Measurements from ENCODE around the gene VAMP2. TPM values are rescaled to one million over a fixed set of nuclear protein-coding genes. Genes with fewer than 3 reads are reported as not detected.
A peak's percentile ranks its signal among the peaks of the same experiment; 100 is the strongest.

VAMP2 gene
- total RNA-seq, 1 donor from 2014 or later = 2.6 TPM

DNA sequence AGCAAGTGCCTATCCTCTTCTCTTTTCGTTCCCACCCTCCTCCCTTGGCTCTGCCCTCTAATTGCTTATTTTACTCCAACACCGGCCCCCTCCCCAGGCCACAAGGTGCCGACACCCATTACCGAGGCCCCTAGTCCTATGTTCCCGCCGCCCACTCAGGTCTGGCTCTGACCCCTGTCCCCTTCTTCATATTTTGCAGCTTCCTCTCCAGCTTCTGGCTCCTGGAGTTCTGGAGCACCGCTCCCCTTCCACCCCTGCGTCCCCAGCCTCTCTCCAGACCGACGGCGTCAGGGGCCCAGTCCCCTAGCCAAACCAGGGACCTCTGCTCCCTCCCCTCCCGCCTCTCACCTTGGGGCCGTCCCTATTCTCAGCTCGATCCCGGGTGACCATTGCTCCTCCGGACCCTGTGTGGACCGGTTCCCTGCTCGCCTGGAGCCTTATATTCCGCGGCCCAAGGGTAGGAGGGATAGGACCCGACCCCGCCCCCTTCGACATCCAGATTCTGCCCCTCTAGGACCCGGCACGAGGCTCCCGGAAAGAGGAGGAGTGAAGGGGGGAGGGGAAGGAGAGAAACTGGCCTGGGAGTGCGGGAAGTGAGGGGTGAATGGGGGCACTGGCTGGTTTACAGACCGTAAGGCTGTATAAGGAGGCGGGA, 38.9 kb downstream of the VAMP2 start, which contains the start of gene HES7:
TSS of gene HES7 (minus strand) at position 412 of the 655 bp plus-strand sequence. CDS start at position 390, 22 bp downstream.
- DNase-seq (ENCODE audit: low spot score) = peak; percentile 48

DNA sequence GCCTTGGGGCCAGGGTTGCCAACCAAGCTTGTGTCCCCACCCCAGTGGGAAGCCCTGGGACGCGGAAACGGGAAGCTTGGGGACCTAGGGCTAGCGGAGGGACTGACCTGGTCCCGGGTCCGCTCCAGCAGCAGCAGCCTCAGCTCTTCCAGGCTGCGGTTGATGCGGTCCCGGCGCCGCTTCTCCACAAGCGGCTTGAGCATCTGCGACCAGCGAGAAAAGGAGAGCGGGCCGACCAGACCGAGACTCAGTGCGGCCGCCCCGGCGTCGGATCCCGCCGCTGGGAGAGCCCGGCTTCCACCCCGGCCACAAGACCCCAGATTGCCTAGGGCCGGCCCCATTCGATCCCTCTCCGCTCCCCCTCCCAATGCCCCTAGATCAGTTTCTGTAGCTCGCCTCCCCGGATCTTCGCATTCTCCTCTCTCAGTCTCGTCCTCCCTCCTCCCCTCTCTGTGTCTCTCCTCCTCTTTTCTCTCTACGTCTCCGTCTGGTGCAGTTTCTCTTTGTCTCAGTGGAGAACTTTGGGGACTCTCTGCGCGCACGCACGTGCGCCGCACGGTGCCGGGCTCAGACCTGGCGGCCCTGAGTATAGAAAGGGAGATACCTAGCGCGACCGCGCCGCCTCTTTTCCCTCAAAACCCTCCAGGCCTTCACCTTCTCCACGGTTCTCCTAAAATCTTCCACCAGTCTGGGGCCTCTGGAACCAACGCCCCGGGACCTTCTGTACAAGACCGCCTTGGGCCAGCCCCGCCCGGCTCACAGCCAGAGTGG, 39.6 kb downstream of the VAMP2 start:
- DNase-seq (ENCODE audit: low spot score) = peak; percentile 22

DNA sequence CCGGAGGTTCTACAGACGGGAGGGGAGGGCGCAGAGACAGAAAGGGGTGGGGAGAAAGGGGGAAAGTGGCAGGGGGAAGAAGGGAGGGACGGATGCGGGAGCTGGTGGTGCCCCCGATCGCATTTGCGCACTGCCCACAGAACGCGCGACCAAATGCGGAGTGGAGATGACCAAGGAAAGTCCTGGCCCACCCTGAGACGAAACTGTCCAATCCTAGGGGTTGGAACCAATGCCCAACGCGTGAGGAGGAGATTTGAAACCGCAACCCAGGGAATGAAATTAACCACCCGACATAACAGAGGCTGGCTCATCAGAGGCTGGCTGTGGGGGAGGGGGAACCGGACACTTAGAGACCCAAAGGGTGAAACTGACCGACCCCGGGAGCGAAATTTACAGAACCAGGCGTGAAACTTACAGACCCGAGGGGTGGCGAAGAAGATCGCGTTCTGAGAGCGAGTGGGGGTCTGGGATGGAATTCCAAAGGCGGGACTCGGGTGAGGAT, 40.3 kb downstream of the VAMP2 start:
- DNase-seq (ENCODE audit: low spot score) = no peak

DNA sequence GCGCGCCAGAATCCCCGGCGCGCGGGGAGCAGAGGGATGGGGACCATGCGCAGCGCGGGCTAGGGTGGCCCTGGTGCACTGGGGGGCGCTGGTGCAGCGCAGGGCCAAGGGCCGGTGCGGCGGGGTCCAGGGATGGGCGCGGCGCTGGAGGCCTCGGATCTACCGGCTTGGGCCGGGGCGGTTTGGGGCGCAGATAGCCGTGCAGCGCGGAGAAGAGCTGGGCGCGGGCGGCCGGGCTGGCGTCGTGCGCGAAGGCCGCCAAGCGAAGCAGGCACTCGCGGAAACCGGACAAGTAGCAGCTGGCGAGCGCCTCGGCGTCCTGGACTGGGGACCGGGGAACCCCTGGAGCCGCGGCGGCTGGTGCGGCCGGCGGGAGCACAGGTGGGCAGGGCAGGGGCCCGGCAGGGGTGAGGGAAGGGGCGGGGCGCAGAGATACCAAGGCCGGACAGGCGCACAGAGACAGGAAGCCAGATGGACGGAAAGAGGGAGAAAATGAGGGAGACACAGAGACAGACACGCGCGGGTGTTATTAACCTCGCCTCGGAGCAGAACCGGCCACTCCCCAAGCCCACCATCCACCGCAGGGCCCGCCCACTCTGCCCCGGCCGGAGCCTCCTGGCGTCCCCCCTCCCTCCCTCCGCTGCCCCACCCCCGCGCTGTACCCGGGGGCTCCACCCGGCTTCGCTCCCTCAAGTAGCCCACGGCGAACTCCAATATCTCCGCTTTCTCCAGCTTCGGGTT, 40.9 kb downstream of the VAMP2 start:
- peak; percentile 40 for DNase-seq (ENCODE audit: low spot score)

DNA sequence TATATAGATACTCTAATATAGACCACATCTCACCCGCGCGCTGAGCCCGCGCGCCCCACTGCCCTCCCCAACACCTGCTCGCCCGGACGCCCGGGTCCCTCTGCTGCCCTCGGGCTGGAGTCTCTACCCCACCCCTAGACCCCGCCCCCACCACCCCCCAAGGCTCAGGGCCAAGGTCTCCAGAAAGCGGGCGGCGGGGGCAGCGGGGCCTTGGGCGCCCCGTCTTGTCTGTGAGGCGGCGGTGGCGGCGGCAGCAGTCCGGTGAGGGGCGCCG, 41.4 kb downstream of the VAMP2 start:
- no peak for DNase-seq (ENCODE audit: low spot score)

DNA sequence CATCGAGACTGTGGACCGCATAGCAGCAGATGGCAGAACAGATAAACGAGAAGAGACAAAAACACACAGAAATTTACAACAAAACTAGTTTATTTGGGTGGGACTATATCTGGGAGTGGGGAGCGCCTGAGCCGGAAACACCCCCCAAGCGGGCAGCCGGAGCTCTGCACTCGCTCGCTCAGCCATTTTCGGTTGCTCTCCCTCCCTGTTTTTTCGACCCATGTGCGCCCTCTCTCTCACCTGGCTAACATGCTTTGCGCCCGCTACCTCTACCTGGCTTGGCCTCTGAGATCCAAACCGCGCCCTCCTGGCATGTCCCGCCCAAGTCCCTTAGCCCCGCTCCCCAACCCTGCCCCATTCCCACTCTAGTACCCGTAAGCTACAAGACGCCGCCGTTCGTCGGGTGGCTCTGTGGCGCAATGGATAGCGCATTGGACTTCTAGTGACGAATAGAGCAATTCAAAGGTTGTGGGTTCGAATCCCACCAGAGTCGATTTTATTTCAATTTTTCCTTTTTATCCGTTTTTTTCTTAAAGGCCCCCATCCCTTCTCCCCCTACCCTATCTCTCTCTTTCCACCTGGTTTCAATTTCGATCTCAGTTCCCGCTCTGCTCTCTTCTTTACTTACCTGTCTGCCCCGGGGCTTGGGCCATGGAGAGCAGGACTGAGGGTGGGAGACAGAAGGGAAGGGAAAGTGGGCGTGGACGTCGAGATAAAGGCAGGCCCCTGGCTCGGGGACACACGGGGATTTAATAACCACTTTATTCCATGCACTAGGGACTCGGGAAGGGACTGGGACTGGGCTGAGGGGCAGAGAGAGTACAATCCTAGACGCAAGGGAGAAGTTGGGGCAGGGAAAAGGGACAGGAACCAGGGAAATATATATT, 42.0 kb downstream of the VAMP2 start:
- DNase-seq (ENCODE audit: low spot score) = peak; percentile 45

DNA sequence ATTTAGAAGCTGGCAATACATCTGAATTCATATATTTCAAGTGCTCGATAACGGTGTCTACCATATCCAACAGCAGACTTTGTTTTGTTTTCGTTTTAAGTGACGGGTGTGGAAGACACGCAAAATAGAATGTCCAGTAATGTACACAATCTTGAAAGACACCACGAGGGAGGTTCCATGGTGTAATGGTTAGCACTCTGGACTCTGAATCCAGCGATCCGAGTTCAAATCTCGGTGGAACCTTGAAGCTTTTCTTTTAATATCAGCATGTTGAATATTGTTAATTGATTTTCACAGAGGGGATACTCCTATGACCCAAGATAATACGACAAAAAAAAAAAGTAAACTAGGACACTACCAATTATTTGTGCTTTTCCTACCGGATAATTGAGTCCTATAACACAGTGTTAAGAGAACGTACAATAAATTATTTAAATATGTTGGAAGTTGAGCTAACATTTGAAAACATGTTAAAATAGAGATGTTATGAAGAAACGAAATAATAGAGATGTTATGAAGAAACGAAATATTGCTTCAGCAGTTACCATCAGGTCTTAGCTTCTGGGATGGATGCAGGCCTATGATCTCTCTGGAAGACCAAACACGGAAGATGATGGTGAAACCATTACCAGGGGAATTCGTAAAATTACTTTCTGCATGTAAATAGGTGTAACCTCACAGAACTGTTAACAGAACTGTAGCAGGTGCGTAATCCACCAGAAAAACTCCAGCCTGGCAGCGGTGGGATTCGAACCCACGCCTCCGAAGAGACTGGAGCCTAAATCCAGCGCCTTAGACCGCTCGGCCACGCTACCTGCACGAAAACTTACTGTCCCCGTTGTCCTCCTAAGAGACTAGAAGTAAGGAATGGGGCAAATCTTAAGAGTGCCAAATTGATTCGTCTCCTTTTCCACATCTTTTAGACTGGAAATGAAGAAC, 42.9 kb downstream of the VAMP2 start:
- peak; percentile 98 for DNase-seq (ENCODE audit: low spot score)

DNA sequence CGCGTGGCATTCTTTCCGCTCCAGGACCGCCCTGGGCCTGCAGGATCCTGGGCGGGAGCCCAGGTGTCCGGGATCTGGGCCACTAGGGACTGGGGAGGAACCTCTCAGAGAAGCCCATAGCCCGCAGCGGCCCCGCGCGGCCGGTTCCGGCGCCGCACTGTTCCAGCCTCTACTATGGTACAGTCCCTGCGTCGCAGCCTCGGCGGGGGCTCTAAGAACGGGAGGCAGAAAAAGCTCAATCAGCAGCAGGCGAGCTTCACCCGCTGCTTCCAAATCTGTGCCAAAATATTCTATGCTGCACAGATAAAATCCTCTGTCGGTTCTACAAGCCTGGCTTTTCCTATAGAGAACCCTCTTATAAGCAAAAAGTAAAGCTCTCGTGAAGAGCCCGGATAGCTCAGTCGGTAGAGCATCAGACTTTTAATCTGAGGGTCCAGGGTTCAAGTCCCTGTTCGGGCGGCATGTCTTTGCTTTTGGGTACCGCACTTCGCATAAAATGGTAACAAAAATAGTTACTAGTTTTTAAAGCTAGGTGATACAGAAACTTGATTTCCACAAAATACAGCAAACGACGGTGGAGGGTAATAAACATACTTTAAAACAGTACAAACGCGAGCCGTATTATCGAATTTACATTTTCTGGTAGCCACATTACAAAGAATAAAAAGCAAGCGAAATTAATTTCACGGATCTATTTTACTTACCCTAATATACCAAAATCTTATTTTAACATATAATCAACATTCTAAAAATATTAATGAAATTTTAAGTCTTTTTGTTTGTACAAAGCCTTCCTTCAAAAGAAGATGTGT, 43.8 kb downstream of the VAMP2 start:
- DNase-seq (ENCODE audit: low spot score) = peak; percentile 94

DNA sequence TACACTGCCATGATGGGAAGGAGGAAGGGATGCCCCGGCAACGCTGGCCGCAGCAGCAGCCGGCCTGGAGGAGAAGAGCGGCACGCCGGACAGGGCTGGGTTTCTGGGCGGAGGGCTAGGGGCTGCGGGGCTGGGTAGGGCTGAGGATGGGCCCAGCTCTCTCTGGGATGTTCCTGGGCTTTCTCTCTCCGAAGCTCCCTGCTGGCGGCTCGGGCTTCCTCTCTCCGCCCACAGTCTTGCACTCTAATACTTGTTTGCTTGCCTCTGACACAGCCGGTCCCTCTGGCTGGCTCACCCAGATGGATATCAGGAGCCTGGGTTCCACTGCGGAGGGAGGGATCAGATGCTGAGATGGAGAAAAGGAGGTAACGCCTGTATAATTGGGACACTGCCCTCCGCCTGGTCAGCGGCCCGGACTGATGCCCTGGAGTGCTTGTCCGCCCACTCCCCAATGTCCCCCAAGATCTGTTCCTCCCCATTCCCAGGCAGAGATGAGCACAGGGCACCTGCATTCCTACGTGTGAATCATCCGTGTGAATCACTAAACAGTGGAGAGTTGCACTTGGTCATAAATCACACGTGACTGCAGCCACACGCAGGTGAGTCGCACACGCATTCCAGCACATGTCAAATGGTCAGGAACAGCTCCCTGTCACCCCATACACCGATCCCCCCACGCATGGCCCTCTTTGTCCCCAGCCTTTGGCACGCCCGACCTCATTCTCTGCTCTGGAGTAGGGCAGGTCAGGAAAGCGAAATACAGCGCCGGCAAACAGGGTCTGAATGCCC, 44.6 kb downstream of the VAMP2 start, which contains the start of gene ALOXE3:
TSS of gene ALOXE3 (minus strand) at position 535 of the 789 bp plus-strand sequence. CDS start at position 11, 524 bp downstream.
- peak; percentile 62 for DNase-seq (ENCODE audit: low spot score)

DNA sequence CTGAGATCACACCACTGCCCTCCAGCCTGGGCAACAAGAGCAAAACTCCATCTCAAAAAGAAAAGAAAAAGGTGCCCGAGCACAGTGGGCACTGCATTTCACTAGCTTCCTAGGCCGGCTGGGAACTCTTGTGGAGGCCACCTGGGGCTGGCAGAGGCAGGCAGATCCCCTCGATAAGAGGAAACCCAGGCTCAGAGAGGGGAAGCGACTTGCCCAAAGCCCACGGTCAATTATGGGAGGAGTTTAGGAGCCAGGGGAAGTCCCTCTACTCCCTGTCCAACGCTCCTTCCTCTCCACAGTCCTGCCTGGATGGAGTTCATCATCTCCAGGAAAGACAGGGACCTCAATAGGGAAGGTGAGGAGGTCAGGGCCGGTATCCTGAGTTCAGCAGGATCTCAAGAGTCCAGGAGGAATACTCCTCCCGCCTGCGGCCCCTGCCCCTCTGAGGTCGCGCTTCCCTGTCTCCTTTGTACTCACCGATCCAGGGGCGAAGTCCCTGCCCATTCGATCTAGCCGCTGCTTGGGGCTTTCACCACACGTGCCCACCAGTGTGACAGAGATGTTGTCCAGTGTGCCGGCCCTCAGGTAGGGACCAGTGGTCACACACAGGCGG, 45.3 kb downstream of the VAMP2 start:
- DNase-seq (ENCODE audit: low spot score) = no peak

DNA sequence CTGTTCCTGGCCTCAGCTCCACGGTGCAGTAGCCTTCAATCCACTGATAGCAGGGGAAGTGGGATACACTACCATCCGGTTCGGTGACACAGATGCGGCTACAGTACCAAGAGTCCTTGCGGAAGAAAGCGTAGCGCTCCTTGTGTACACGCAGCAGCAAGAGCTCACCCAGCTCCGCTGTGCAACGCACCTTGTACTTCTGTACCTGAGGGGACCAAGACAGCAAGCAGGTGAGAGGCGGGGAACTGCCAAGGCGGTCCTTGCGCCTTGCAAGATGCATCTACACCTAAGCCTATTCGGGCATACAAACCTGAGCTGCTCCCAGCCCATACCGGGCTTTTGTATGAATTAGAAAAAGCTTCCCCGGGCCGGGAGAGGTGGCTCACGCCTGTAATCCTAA, 46.0 kb downstream of the VAMP2 start:
- no peak for DNase-seq (ENCODE audit: low spot score)

DNA sequence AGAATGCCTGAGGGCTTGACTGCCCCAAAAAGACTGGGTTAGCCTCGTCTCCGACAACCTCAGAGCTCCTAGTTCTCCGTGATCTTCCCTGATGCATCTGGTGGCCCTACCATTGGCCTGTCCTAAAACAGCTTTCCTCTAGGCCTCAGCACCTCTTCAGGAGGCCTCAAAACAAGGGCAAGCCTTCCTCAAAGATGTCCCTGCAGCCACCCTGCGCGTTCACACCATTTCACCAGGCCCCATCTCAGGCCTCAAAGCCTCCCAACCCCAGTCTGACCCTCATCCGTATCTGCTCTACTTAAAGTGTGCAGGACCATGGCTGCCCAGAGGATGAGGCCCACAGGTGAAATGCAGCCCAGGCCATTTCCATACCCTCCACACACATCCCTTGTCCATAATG, 51.8 kb downstream of the VAMP2 start:
- no peak for DNase-seq (ENCODE audit: low spot score)

DNA sequence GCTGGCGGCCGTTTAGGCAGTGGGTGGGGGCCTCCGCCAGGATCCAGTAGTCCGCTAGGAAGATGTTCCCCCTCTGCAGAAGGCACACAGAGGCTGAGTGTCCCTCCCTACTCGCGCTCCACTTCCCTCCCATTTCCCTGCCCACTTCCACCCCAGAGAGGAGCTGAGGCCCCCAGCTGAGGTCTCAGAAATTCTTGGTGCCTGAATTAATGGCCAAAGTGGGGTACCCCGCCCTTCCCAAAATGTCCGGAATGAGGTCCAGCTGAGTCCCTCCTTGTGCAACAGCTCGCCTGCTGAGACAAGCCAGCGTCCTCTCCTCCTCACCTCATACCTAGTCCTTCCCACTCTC, 52.3 kb downstream of the VAMP2 start:
- DNase-seq (ENCODE audit: low spot score) = no peak

DNA sequence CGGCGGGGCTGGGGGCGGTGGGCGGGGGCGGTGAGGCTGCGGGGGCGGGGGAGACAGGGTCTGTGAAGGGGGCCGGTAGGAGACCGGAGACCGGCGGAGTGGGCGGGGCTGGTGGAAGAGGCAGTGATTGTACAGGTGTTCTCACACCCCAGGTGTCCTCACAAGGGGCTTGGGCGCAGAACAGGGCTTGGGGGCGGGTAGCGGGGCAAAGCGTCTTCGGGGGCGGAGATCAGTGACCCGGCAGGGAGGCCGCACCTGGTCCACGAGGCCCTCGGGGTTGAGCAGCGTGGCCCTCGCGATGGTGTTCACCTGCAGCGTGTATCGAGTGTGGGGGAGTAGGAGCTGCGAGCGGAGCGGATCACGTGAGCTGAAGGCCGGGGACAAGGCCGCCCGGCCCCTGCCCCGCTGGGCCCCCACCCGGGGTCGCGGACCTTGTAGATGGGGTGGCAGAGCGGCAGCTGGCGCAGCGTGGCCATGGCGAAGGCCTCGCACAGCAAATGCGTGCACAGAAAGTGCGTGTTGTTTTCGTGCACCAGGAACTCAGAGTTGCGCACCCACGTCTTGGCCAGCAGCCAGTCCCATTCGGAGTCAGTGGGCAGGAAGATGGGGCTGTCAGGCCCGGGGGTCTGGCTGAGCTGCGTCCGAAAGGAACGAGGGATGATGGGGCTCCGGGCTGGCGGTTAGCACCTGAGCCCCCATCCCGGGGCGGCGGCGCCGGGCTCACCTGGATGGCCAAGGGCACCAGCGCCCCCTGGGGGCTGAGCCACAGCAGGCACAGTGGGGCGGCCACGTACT, 52.9 kb downstream of the VAMP2 start:
- DNase-seq (ENCODE audit: low spot score) = no peak

Data from umbilical cord (tissue), 2 donors.